ENCODE results near the gene EHMT1.
"Not testable (repeated sequence)": the region's sequence is repeated elsewhere in the genome, so short reads cannot be mapped to it uniquely, and the experiment has no call there.

The EHMT1 gene

DNA sequence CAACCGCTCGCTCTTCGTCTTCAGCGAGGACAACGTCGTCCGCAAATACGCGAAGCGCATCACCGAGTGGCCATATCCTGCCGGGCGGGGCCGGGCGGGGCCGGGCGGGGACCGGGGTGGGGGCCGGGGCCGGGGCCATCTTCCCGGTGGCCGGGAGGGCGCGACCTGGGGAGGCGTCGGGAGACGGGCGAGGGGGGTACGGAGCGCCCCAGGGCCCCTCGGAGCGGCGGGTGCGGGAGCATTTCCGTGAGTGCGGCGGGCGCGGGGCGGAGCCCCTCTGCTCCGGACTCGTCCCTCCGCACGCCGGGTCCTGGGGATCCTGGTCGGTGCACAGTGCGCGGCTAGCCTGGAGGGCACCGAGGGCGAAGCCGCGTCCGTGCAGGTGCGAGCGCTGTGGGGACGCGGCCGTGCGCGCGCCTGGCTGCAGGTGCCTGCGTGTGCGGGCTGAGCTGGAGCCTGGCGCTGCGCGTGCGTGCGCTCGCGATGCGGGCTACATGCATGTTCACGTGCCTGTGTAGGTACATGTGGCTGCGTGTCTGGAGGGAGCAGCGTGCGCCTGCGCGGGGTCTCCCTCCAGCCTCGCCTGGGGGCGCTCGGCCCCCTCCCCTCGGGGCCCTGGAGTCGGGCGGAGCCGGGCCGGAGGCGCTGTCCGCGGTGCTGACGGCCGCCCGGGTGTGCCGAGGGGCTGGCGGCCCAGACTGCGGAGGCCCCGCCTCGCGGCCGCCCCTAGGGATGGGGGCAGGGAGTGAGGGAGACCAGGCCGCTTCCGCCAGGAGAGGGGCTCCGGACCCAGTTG is 259.5 kb downstream of the EHMT1 start:
- peak; percentile 48 for DNase-seq

DNA sequence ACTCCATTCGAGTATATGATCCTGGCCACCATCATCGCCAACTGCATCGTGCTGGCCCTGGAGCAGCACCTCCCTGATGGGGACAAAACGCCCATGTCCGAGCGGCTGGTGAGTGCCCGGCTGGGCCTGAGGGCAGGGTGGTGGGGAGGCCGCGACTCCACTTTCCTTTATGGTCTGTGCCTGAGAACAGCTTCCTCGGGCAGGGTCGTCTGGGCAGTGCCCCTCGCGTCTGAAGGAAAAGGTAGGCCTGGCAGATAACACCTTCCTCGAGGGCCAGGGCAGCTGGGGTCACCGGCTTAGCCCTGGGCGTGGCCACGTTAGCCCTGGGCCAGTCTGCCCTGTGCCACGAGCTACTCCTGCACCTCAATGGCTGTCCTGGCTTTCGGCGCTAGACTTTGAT is 260.2 kb downstream of the EHMT1 start:
- no peak for DNase-seq

DNA sequence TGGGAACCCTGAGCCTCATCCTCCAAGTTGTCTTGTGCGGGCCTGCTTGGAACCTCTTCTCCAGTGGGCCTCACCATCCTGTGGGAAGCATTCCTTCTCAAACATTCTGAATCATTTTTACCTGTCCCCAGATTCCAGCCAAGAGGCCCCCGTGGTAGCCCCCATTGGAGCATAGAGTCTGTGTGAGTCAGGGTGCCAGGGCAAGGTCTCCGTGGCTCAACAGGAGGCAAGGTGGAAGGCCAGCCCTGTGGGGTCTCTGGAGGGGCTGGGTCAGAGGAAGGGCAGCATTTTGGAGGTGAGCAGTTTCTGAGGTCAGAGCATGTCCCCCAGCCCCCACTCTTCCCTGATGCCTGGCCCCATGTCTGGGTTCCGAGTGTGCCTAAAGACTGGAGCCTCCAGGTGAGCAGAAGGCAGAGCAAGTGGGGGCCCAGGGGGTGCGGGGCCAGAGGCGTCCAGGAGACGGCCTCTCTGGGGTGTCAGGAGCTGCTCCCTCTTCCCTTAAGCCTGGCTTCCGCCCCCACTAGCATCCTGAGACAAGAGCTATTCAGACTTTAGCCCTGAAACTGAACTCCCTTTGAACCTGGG is 260.9 kb downstream of the EHMT1 start:
- no peak for DNase-seq

DNA sequence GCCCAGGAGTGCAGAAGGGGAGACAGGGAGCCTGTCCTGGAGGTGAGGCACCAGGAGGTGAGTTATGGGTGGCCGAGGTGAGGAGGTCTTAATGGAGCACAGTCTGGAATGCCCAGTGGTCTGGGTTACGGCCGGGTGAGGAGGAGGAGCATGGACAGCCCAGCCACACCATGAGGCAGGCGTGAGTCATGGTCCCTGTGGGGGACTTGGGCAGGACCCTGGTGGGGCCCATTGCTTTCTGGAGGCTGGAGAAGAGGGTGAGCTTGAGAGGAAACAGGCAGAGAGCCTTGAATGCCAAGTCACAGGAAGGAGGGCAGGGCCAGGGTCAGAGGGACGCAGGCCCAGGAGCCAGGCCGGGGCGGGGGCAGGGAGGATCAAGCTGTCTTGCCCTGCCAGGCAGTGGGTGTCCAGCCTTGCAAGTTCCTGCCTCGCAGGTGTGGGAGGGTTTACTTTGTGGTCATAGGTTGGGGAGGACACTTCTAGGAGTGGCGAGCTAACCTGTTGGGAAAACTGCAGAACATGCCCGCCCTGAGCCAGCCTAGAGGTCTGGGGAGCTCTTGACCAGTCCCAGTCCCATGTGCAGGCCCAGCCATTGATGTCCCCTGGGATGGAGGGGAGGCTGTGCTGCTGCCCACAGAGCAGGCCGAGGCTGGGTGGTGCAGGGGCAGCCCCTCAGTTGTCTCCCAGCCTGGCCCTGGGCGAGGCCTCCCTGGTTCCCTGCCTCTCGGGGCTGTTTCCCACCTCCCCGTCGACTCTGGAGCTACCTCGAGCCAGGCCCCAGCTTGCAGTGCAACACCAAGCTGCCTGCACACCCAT is 261.6 kb downstream of the EHMT1 start:
- DNase-seq: no peak

DNA sequence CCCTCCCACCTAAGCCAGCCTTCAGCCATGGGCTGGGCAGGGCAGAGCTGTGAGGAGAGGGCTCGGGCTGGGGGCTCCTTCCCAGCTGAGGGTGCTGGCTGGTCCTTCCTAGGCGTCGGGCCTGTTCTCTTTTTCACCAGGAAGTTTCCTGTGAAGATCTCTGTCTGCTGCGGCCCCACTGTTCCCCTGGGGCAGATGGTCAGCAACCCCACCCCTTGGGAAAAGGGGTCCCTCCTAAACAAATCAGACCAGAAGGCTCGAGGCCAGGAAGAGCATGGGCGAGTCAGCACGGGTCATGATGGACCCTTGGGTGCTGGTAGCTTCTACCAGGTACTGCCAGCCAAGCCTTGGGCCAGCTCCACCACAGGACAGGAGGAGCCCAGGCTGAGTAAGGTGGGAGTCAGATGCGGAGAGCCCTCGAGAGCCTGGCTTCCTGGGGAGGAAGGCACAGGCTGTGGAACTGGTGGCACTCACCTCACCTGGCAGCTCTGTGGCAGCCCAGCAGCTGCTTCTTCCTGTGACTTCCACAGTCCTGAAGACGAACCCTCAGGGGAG is 262.2 kb downstream of the EHMT1 start:
- no peak for DNase-seq

DNA sequence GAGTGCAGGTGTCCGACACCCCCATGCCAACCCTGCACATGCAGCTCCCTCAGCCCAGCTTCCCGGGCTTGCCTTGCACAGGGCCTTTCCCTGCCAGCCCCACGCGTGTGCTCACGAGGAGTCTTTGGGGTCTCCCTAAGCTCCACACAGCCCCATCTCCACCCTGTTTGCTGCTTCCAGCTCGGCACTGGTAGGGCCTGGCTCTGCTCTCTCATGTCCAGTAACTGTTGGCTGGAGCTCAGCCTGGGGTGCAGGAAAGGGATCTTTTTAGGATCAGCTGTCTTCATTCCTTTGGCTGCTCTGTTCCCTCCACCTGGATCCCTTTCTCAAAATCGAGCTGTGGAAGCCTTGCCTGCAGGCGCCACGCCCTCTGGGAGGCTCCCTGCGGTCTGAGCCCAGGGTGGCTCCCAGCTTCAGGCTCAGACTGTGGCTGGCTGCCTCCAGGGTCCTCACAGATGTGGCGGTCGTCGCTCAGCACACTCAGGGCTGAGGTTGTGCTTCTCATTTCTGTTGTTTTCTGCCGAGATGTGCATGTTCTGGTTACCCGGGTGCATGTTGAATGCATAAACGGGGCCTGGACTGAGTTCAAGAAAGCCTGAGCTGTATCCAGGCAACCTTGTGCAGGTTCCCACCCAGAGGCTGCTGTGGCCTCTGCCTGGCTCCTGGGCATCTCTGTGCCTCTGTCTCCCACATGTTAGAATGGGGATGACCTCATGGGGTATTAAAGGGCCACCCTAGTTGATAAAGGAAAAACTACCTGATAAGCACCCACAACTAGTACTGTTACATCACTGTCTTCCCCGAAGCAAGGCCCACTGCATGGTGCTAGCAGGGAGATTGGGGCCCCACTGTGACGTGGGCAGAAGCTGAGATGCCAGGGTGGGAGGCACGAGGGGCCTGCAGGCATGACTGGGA is 263.0 kb downstream of the EHMT1 start:
- no peak for DNase-seq

DNA sequence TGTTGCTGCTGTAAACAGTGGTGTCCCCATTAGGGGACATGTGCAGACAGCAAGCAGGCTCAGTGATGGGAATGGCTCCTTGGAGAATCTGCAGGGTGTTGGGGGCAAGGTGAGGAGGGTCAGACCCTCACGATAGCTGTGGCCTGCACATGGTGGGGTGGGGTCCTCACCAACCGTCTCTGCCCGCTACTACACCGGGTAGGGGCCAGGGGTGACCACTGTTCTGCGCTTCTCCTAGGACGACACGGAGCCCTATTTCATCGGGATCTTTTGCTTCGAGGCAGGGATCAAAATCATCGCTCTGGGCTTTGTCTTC is 263.7 kb downstream of the EHMT1 start:
- DNase-seq: no peak

DNA sequence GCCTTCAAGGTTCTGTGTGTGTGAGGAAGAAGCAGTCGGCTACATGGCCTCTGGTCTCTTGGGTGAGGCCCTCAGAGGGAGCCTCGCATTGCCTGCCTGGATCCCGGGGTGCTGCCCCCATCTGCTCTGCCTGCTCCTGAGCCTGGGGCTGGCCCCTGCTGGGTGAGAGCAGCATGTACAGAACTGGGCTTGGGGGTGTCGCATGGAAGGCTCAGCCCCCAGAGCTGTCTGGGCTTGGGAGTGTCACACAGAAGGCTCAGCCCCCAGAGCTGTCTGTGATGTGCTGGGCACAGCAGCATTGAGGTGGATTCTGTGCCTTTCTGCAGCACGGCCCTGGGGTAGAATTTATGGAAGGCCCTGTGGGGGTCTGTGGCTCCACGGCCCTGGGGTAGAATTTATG is 265.2 kb downstream of the EHMT1 start:
- not testable (repeated sequence) for DNase-seq

DNA sequence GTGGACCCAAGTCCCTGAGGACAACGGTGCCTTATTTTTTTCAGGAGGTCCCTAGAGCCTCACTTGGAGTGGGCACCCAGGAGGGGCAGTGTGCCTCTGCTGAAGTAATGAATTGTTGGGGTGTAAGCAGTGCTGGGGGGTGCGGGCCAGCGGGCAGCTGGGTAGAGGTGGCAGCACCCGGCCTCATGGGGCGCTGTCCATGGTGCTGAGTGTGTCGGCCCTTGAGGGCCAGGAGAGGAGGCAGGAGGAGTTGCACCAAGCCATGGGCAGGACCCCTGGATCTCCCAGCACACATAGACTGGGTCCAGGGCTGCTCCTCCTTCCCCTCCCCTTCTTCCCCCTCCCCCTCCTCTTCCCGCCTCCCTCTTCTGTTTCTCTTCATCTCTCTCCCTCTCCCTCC is 265.7 kb downstream of the EHMT1 start:
- DNase-seq: not testable (repeated sequence)

DNA sequence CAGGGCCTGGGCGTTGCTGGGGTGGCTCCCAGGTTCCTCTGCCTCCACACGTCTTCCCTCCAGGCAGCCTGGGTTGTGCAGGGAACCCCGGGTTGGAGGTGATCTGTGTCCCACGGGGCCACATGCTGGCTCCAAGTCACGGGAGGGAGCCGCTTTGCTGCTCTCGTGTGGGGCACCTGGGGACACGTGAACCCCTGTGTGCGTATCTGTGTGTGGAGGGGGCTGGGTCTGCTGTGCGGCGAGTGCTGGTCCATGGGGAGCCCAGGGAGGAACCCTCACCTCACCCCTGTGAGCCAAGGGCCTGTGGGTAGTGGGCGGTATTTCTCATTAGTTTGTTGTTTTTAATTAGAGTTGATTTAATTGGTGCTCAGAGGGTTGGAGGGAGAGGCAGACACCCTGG is 266.3 kb downstream of the EHMT1 start:
- DNase-seq: not testable (repeated sequence)
